Pons (tissue), 1 donor: Measurements from ENCODE around the gene UBXN1.

ENCODE experiments used
- DNase-seq: peaks from one replicate; pipeline ENCODE4 v3.0.0-alpha.2; 2016; ENCODE audit warnings: low spot score

The UBXN1 gene, protein sequence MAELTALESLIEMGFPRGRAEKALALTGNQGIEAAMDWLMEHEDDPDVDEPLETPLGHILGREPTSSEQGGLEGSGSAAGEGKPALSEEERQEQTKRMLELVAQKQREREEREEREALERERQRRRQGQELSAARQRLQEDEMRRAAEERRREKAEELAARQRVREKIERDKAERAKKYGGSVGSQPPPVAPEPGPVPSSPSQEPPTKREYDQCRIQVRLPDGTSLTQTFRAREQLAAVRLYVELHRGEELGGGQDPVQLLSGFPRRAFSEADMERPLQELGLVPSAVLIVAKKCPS

GRCh38 chr11:62678770-62679696, at the start of gene UBXN1:
UBXN1 (minus strand) TSS chr11:62679073; CDS start chr11:62678923, 150 bp downstream.
- DNase-seq: peak; percentile 80

- DNase-seq: peak; percentile 92
These were observed 49.5 kb upstream of the UBXN1 start, which contains the start of gene TTC9C for GRCh38 chr11:62728171-62728988. TTC9C (plus strand) TSS chr11:62728486; CDS start chr11:62728849, 363 bp downstream.

GRCh38 chr11:62727872-62728170, 48.9 kb upstream of the UBXN1 start:
- peak; percentile 99 for DNase-seq

- DNase-seq: peak; percentile 98
These were observed 48.4 kb upstream of the UBXN1 start, which contains the start of gene HNRNPUL2 for GRCh38 chr11:62727165-62727871. HNRNPUL2 (minus strand) TSS chr11:62727457; CDS start chr11:62727156, 301 bp downstream.

DNA sequence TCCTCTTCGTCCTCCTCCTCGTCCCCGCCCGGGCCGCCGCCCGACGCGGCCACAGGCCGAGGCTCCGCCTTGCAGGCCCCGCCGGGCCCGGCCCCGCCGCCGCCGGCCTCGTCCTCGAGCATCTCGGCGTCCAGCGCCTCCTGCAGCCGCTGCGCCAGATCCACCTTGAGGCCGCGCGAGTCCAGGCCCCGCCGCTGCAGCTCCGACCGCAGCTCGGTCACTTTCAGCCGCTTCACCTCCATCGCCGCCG, 48.0 kb upstream of the UBXN1 start:
- DNase-seq: no peak

DNA sequence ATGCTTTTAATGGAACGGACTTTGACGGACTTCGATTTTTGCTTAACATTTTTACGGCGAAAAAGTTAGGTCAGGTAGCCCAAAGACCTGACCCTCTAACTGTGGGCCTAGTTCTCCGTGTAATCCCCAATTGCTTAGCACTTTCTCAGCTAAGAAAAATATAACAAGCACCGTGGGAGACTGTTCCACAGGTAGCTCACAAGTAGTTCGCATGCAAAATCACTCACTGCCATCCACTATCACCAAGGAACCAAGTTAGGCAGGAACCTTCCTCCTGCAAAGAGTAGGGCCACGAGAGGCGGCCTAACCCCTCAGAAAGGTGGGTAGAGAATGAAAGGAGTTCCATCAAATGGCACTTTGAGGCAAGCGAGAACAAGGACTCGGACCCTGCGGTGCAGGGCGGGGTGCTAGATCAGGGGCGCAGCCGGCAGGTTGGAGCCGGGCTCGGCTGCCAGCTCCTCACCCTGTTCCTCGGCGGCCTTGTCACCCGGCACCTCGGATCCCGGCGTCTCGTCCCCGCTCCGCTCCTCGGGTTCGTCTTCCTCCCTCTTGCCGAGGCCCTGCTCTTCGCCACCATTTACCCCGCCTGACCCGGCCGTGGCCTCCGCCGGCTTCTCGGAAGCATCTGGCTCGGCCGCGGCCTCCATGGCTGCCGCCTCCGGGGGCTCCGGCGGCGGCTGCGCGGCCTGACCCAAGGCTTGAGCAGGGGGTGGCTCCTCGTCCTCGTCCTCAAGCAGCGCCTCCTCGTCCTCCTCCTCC, 47.5 kb upstream of the UBXN1 start:
- no peak for DNase-seq

DNA sequence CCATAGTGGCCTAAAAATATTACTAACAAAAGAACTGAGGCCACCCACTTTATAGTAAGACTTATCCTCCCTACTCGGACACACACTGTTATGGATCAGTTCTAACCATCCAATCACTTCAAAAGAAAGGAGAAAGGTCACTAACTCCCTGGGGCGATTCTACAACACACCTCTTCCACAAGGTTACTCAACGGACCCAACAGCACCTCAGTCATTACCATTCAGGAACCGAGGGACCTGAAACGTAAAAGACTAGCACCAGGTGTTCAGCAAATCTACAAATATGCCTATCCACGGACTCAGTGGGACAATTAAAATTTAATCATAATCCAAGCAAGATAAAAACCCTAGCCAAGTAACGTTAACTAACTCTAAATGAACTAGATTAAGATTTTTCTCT, 46.8 kb upstream of the UBXN1 start:
- no peak for DNase-seq

DNA sequence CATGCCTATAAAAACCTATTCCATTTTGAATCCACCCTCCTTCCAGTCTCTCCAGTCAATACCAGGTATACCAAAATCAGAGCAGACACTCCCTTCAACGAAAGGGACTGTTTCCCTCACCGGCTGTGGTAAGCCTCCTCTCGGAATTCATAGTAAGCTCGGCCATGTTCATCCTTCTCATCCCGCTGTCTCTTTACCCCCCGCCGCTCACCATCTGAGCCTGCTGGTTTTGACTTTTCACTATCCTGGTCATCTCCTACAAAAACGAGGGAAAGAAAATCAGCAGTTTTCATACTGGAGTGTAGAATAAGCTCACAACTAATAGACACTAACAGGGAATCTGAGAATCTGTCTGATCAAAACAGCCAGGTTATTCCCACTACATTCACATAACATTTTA, 45.3 kb upstream of the UBXN1 start:
- DNase-seq: no peak

- no peak for DNase-seq
These were observed 43.1 kb upstream of the UBXN1 start for GRCh38 chr11:62721994-62722393.

DNA sequence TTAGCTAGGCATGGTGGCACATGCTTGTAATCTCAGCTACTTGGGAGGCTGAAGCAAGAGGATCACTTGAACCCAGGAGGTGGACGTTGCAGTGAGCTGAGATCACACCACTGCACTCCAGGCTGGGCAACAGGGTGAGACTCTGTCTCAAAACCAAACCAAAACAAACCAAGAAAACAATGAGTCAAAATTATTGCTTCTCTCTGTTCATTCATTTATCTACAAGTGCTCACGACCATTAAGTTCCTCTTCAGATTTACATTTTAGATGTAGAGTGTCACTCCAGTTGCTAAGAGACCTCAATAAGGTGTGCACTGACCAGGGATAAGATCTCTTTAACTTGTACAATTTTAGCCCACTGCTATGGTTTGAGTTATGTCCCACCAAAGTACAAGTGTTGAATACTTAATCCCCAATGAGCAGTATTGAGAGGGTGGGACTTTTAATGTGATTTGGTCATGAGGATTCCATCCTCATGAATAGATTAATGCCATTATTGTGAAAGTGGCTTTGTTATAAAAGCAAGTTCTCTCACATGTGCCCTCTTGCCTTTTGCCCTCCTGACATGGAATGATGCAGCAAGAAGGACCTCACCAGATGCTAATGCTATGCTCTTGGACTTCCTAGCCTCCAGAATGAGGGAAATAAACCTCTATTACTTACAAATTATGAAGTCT, 40.6 kb upstream of the UBXN1 start:
- no peak for DNase-seq

GRCh38 chr11:62716816-62717215, 37.9 kb upstream of the UBXN1 start:
- no peak for DNase-seq

DNA sequence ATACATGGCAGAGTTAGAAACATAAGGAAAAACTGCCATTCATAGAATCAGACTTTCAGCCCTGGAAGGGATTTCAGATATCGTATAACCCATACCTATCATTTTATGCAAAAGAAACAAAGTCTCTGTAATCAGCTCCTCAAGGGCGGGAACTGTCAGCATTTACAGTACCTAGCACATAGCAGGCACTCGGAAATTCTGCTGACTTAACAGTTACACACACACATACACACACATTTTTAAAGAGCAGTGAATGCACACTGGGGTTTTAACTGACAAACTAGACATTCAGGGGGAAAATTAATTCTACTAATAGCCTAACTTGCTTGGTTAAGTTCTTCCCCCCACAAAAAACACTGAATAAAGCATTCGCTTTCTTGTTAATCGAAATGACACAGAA, 37.3 kb upstream of the UBXN1 start:
- DNase-seq: no peak

GRCh38 chr11:62715150-62716130, 36.6 kb upstream of the UBXN1 start:
- no peak for DNase-seq

DNA sequence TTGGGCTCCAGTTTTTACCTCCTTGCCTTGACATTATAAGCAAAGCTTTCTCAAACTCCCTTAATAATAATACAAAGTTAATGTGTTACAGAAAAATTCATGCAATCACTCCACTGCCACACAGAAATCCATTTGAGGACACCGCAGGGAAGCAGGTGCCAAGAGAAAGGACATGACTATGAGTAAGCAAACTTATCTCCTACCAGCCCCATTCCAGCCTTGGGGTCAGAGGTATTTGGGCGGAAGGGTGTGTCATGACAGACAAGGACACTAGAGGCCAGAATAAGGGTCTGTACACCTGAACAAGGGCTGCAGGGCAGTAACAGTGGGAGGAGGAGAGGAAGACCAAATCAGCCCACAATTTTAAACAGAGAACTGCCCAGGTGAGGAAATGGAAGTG, 34.5 kb upstream of the UBXN1 start:
- DNase-seq: no peak

GRCh38 chr11:62712861-62713260, 34.0 kb upstream of the UBXN1 start:
- no peak for DNase-seq

GRCh38 chr11:62712276-62712812, 33.5 kb upstream of the UBXN1 start:
- DNase-seq: no peak

DNA sequence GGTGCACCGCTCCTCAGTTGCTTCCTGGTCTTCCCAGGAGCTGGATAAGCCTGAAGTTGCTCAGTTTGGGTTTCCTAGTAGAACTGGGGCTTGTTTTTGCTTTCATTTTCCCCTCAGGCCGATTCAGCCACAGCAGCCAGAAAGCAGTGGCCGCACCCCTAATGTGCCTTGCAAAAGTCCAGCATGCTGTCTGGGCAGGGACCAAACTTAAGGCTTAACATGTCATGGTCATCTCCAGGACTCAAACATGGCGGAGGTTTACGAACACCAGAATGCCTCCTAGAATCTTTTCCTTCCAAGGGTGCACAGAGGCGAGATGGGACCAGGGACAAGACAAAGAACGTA, 31.1 kb upstream of the UBXN1 start:
- DNase-seq: no peak

DNA sequence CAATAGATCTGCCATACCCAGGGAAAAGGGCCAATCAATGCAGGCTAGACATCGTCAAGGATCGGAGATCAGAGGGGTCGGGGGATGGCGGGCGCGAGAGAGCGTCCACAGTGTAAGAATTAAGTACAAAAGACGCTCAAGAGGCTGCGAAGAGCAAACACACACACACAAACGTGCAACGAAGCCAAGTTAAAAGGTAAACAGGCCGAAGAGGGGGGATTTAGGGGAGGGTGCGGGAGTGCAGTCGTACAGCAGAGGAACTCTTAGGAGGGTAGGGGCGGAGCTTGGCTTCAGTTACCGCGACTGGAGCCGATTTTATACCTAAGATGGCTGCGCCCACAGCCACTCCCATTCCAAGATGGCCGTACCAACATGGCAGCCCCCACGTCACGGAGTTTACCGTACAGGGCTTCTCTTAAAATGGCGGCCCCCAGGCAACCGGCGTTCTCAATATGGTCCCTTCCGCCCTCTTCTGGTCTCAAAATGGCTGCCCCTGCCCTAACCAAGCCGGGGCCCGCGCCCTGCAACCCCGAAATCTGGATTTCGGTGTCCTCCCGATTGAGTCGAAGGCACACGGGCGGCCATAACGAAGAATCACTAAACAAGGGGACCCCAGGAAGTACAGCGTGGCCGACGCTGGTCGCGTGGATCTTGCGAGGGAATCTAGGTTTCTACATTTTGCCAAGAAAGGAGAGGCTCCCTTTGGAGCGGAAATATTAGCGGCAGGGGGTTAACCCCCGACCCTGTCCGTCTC, 30.6 kb upstream of the UBXN1 start:
- DNase-seq: peak; percentile 98
